GM21390 (cell line): ENCODE results near the gene PUS1.

Experiments used
- ATAC-seq: cut with Tn5 transposase; IDR thresholded peaks from one replicate; pipeline ENCODE4 v1.9.1; 2021; ENCODE audit not compliant: unreplicated experiment

PUS1 gene

DNA sequence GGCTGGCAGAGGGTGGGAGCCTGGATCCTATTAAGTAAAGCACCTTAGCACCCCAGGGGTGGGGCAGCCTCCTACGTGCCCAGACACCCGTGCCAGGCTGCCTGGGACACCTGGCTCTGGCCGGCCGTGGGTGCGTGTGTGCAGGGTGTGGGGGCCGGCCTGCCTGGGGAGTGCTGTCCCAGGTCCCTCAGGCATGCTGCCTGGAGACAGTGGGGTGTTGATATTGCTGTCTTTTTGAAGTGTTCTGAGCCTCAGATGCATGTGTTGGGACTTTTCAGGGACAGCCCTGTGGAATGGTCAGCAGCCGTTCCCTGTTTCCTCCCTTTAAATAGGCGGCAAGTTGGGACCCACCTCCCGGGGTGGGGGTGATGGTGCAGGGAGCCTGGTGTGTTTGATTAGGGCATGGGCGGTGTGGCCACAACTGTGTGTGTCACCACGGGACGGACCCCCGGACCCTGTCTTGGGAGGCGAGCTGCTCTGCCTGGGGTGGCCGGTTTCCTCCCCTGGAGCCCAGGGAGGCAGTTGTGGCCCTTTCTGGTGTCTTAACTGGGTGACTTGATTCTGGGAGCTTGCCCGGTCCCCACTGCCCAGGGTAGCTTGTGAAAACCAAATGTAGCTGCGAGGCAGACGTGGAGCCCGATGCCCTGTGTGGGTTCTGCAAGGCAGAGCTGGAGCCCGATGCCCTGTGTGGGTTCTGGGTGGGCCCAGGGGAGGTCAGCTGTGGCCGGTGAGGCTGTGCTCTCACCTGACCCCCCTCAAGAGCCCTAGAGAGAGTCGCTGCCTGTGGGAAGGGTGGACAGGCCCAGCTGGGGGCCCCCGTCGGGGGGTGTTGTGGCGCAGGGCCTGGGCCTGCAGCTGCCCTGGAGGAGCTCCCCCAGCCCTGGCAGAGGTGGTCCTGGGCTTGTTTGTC is 26.5 kb upstream of the PUS1 start:
- ATAC-seq, result no peak

DNA sequence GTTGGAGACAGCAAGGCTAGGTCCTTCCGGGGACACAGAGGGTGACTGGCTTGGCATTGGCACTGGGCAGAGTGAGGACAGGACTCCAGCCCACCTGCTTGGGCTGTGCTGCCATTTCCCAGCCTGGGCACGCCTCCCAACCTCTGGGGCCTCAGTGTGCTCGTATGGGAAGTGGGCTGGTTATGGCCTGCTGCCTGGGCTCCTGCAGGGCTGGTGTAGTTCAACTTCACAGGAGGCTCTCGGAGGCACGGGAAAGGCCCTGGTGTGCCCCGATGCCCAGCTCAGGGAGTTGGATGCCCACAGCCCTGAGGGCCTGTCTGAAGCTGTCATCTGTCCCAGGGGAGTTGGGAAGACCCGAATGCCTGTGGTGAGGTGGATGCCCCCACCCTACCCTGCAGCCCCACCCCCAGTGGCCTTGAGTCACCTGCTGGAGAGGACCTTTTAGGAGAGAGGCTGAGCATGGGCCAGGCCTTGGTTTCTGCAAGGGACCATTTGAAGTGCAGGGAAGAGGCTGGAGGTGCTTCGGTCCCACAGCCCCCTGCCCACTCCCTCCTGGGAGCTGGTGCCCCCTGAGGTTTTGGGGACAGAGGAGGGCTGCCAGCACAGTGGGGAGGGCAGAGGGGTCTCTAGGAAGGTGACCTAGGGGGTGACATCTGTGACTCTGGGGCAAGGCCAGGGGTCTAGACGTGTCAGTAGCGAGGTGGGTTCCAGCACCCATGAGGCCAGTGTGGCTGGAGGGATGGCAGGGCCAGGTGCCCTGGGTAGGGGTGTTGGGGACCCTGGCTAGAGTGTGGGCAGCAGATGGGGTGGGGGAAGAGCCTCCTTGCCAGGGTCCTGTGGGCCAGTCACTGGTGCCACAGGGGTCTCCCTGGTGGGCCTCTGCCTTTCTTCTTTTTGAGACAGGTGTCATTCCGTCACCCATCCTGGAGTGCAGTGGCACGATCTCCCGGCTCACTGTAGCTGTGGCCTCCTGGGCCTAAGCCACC is 25.5 kb upstream of the PUS1 start:
- no peak for ATAC-seq

DNA sequence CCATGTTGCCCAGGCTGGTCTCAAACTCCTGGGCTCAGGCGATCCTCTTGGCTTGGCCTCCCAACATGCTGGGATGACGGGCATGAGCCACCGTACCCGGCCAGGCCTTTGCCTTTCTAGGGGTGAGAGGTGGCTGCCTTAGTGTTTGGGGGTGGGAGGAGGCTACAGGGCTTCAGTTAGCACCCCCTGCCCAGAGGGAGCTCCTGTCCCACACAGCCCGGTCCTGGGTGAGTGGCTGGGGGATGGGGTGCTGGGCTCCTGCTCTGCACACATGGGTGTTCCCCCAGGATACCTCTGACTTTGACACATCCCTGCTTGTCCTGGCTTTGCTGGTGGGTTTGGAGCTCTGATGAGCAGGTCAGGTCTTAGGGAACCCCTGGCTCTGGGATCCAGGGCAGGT is 24.7 kb upstream of the PUS1 start:
- no peak for ATAC-seq

DNA sequence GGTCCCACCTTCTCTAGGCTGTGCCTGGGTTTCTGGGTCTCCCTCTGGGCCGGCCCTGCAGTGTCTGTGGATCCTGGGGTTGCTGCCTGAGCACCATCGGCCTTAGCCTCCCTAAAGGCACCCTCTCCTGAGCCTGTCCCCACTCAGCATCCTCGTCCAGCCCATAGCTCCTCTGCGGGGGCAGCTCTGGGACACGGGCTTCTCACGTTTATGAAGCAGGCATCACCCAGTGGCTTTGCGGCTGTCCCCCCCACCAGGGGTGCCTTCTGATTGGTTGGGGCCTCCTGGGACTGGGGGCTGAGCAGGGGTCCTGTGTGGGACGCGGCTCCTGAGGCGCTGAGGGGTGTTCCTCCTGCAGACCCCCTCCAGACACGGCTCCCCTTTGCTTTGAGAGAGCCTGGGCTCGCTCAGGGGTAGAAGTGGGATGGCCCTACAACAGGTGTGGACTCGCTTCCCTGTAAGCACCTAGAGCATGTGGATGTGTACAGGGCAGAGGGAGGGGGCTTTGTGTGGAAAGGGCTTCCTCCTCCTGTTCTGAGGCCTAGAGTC is 23.9 kb upstream of the PUS1 start:
- no peak for ATAC-seq

DNA sequence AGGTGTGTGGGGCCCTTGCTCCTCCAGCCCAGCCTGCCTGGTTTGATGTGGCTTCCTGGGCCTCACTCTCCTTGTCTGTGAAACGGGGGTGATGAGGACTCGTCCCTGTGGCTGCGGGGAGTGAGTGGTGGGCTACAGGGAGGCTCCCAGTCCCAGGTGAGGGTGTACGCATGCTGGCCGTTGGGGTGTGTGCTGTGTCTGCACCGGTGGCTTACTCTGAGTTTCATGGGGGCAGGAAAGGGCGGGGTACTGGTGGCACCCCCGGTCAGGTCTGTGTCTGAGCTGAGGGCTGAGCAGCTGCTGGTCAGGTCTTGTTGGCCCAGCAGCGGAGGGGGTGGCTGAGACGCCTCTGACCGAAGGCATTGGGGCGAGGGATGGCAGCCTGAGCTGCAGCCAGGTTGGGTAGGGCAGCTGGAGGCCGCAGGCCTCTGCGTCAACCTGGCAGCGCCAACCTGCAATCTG is 23.4 kb upstream of the PUS1 start:
- ATAC-seq, result no peak

- no peak for ATAC-seq
These were observed 21.5 kb upstream of the PUS1 start for GRCh38 chr12:131907379-131908091.

DNA sequence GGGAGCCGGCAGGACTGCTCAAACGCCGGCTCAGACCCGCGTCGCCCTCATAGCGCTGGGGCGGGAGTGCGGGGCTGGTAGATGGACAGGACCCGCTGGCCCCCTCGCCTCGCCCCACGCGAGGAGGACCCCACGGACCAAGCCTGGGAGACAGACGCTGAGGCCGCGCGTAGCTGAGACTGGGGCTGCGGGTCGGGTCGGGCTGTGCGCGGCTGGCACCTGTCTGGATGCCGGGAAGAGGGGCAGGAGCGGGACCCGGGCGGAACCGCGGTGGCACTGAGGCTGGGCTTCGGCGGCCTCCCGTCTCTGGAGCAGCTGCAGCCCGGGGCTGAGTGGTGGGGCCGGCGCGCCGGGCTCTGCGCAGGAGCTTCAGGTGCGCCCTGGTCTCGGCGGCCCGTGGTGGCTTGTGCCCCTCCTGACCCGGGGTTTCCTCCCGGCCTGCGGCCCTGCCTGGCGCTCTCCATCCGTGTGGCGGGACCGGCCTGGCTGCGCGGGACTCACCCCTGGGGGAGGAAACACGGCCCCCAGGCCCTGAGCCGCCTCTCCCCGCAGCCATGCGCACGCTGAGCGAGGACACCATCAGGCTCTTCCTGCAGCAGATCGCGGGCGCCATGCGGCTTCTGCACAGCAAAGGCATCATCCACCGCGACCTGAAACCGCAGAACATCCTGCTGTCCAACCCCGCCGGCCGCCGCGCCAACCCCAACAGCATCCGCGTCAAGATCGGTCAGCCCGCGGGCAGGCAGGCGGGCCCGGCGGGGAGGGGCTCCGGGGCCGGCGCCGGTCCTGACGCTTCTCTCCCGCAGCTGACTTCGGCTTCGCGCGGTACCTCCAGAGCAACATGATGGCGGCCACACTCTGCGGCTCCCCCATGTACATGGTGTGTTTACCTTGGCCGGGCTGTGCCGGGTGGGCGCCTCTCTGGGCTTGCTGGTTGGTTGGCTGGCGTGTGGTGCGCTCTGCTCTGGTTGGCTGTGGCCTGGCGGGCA is 20.7 kb upstream of the PUS1 start:
- no peak for ATAC-seq

DNA sequence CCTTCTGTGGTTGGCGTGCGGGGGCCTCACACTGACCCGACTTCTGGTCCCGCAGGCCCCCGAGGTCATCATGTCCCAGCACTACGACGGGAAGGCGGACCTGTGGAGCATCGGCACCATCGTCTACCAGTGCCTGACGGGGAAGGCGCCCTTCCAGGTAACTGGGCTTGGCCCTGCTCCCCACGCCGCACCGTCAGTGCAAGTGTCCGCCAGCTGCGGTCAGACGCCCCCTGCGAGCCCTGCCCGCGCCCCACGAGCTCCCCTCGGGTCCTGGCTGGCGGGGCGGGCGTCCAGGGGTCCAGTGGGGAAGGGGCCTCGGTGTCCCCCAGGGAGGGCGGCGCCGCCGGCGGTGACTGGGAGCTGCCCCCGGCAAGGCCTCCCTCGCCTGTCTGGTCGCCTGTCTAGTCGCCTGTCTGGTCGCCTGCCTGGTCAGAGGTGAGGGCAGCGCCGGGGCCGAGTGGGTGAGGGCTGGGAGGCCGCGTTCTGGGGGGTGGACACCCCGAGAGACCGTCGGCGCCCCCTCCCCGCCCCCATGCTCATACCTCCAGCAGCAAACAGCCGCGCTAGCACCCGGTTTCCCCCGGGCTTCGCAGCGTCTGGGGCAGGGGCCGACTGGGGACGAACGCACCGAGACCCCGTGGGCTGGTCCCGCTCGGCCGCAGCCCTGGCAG is 19.9 kb upstream of the PUS1 start:
- no peak for ATAC-seq

DNA sequence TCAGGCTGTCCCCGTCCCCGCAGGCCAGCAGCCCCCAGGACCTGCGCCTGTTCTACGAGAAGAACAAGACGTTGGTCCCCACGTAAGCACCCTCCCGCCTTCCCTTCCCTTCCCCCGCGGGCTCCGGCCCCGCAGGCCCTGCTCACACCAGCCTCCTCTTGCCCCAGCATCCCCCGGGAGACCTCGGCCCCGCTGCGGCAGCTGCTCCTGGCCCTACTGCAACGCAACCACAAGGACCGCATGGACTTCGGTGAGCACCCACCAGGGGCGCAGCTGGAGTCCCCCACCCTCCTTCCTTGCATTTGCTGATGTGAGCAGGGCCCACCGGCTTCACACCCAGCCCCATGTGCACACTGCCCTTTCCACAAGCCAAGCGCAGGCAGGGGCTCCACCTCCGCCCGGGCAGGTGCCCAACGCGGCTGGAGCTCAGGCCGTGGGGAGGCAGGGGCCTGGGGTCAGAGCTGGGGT is 19.3 kb upstream of the PUS1 start:
- no peak for ATAC-seq

DNA sequence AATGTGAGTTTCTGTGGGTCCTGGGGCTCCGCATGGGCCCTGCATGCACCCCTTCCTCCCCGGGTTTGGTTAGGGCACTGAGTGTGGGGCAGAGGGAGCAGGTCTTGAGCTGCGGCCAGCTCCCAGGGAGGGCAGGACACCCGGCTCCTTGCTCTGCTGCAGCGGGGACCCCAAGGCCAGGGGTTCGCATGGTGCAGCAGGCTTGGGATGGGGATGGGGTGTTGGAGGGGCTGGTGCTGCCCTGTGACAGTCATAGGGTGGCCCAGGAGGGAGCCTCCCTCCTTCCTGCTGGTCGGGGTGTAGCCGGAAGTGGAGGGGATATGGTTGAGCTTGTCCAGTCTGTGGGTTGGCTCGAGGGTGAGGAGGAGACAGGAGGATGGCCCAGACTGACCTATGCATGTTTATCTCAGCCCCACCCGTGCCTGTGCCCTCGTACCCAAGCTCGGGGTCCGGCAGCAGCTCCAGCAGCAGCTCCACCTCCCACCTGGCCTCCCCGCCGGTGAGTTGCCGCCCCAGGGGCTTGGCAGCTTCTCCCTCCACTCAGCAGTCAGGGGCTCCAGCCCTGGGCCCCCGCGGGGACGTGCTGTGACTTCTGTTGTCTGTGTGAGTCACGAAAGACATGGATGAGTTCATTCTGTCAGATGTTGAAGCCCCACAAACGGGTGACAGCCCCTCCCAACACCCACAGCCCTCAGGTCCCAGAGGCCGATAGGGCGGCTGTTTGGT is 18.6 kb upstream of the PUS1 start:
- ATAC-seq, result no peak

DNA sequence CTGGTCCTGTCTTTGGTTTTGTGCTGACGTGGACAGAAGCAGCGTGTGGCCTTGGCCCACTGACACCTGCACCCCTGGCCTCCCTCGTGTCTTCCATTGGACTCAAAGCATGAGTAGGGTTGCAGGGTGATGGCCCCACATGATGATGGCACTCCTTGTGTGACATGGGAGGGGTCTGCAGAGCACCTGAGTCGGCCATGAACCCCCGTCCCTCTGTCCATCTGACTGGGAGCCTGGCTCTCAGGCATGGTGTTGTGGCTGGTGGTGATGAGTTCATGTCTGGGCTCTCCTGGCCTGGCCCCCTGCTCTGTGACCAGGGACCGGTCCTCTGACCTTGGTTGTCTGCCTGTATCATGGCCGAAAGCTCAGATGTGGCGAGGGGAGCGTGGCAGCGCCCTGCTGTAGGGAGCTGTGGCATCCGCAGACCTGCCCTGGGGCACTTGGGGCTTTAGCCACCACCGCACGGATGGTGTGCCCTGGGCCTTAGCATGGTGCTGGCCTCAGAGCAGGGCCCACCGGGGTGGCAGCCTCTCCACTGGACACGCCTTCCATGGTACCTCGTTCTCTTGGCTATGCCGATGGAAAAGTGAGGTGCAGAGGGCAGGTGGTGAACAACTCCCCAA is 17.9 kb upstream of the PUS1 start:
- ATAC-seq, result no peak

GRCh38 chr12:131911851-131912477 is 17.1 kb upstream of the PUS1 start:
- ATAC-seq, result no peak

GRCh38 chr12:131912518-131913274 is 16.4 kb upstream of the PUS1 start:
- no peak for ATAC-seq

DNA sequence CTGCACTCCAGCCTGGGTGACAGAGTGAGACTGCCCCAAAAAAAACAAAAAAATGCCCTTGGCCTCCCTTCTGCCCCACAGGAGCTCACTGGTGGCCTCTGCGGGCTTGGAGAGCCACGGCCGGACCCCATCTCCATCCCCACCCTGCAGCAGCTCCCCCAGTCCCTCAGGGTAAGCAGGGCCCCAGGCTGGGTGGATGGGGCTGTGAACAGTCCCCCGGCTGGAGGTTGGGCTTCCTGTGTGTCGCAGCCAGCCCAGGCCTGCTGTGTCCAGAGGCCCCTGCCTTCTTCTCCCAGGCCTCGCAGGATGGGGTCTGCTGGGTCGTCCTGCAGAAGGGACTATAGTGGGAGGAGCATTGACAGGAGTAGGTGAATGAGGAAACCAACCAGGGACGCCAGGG is 15.4 kb upstream of the PUS1 start:
- no peak for ATAC-seq

- ATAC-seq, result no peak
These were observed 14.8 kb upstream of the PUS1 start for GRCh38 chr12:131914179-131914702.

DNA sequence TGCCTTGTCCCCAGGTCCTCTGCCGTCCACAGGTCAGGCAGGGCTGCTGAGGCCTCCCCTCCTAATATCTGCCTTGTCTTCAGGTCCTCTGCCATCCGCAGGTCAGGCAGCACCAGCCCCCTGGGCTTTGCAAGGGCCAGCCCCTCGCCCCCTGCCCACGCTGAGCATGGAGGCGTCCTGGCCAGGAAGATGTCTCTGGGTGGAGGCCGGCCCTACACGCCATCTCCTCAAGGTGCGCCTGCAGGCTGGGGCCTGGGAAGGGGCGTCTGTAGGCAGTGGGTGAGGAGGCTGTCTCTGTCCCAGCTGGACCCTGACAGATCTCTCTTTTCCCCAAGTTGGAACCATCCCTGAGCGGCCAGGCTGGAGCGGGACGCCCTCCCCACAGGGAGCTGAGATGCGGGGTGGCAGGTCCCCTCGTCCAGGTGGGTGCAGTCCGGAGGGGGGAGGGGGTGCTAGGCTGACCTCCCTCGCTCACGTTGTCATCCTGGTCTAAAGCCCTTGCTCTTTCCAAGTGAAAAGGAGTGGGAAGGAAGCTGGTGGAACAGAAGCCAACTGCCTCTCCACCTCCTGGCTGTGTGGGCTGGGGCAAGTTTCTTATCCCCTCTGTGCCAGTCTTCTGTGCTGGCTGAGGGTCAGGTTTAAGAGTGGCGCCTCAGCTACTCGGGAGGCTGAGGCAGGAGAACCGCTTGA is 13.9 kb upstream of the PUS1 start:
- ATAC-seq, result no peak
